DMS 273 (cell line): ENCODE results near the gene HOXA3.

Experiments
- DNase-seq: peaks from one replicate; lab custom pipeline; 2025; ENCODE audit not compliant: unreplicated experiment; lab: John Stamatoyannopoulos, UW

HOXA3 gene

DNA sequence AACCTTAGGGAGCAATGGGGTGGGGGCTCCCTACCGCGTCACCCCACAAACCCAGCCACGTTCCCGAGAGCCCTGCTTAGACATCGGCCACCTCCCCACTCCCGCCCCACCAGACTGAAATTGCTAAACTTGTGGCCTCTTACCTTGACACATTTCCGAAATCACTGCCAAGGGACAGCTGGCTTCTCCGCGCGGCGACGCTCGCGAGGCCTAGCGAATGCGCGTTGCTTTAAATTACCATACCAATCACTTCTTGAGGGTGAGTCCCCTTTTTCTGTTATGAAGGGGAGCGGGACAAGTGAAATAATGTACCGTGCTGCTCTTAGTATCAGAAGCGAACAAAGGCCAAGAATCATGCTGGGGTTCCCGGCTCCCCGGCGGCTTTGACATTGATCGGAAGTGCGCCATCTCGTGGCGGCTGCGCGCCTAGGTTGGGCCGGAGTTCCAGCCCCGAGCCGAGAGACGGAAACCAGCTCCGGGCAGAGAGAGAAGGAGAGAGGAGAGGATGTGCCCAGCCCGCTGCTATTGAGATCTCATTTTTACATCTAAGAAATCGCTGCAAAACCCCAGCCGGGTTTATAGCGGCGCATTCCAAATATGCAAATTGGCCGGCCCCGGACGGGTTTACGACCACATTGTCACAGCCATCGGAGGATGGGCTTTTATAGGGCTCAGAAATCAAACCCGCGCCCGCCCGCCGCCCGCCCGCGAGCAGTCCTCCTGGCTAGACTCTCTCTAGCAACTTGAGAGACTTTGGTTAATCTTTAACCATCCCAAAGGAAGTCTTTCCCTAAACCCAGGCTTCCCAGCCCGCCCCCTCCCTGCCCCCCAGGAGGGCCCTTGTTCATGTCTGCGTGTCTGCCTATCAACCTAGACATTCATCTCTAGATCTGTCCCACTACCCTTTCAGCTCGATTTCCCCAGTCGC is 27.4 kb upstream of the HOXA3 start:
- DNase-seq = peak; percentile 94

DNA sequence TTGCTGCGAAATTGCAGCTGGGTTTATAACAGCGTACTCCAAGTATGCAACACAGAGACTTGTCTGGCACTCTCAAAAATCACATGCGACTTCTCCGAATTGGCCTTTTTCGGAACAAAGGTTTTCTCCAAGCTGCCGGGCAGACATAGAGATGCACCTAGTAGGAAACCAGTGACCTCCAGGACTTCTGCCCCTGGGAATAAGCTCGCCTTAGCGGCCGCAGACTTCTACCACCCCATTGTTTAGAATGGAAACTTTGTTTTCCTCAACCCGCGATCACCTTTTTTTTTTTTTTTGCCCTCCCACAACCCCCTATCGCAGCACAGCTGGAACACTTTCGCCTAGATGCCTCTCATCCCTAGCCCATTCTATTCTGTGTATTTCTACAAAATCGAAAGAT is 26.6 kb upstream of the HOXA3 start:
- DNase-seq = no peak

DNA sequence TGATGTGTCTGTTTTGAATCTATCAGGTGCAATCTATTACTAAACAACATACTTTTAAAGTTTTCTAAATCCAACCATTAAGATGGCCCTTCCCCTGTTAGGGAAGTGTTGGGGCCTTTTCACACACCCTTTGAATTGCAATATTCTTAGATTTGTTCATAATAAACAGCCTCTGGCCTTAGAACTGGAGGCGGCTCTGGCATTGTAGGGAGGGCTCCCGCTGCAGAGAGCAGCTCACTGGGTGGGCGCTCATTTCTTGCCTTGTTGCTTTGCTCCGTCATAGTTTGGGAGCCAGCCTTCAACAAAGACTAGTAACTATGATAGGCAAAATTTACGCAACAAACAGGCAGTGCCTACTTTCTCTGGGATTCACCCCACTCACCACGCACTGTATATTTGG is 26.0 kb upstream of the HOXA3 start:
- DNase-seq = no peak

DNA sequence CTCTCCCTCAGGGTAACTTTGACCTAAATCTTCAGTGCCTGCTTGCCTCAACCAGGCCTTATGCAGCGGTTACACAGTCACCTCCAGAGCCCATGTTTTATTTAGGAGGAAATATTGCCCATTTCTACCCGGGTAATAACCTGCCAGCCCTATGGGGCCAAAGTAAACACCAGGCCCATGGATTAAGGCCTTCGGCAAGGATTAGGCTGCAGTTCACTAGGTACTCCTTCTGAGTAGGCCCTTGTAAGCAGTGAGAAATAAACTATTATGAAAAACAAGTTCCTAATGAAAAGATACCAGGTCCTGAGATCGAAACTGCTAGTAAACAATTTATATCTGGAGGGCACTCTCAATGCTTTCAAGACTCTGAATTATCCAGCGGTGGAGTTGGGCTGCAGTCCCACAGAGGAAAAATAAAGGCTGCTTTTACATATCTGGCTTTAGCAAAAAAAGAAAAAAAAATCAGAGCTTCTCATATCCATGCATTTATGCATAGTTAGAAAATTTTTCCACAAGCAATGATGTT is 25.5 kb upstream of the HOXA3 start:
- no peak for DNase-seq

DNA sequence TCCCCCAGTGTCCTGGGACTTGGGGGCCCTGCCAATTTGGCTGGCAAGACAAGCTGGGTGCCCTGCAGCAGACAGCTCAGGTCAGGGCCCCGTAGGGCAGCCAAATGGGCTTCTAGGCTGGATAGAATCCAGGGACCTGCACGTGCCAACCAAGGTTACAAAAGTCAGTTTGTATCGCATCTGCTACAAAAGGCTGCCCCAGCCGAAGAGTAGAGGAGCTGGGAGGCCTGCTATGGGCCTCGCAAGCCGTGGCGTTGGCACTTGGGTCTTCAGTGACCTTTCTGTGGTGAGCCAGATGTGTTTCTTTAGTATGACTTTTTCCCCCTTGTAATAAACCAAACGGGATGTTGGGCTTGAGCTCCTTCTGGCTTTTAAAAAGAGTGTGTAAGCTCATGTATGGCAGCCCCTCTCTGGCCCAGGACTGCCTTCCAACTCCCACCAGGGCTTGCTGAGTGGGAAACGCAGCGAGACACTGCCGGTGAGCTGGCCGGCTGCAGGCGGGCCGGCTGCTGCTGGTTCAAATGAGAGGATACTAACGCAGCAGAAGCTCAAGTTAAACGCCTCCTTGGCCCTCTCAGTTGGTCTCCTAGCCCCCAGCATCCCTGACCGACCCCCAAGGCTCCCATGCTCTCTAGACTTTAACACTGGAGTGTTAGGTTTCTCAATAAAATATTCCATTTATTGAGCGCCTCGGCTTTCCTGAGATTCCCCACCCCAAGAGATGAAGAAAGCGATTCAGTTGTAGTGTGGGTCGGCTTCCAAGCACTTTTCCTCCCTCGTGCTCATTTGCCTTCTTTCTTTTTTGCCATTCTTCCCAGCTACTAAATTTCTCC is 24.8 kb upstream of the HOXA3 start:
- DNase-seq = no peak

DNA sequence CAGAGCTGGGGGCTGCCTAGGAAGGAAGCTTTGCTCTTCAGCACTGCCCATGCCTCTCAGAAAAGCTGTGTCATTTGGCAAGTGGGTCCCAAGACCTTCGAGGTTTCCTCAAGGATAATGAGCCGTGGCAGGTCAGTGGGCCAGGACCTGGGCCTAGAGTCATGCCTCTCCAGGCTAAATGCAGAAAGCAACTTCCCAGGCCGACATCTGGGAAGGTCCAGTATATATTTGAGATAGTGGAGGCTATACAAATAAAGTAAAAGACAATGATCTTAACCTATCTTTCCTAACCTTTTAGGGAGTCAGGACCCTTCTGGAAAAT is 24.1 kb upstream of the HOXA3 start:
- no peak for DNase-seq

DNA sequence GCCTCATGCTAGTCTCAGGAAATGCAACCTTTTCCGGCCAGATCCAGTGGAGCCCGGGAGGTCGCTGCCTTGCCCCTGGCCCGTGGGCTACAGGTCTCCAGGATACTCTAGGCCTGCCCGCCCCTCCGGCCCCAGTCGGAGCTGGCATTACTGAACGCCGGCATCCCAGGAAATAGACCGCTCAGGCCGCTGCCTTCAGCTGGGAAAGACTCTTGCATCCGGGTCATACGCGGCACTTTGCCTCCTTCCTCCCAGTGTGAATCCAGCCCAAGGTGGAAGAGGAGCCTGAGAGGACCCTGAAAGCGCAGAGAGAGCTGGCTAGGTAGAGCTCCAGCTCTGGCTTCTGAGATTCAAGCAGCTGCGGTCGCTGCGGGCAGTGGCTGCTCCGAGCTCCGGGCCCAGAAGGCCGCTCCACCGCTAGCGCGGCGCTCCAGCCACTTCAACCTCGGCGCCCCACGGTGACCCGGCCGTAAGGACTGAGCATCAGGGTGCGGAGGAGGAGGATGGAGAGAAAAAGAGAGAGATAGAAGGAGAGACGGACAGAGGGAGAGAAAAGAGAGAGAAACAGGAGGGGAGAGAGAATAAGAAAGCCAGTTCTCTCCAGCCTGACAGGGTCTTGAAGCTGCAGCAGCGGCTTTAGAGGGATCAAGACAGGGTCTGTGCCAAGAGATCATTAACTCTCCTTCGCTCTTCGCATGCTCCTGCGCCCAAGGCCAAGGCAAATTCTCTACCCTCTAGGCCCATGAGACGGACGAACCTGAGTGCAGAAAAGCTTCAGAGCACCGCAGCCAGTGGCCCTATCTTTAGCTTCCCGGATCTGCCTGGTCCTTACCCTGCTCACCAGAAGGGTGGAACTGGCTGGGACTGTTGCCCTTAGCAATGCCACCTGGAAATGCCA is 23.5 kb upstream of the HOXA3 start:
- no peak for DNase-seq

DNA sequence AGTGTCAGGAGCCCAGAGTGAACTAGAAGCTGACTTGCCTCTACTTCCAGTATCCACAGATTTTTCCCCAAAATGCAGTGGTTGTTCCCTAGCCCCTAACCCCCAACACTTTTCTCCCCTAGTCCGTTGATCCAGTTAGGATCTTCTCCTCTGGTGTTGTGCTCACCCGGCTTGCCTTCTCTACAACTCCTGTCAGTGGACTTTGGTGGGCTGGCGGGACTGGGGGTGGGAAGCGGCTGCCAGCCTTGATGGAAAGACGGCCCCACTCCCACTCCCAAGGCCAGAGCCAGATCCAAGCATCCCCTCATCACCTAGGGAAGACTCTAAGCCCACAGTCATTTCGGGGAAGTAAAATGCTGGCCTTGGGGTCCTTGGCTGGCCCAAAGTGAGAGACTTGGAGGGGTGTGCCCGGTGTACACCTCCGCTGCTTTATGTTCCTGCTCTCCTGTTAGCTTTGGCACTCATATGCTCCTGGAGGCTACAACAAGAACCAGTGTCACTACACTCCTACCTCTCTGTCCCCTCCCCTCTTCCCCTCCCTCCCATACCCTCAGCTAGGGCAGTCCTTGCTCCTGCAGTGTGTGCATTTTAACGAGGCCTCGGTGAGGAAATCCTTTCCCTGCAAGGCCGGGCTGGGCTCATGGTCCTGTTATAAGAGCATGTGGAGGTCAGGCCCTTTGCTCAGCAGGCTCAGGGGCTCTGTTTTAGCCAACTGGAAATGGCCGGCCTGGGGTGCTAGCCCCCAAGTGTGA is 22.7 kb upstream of the HOXA3 start:
- no peak for DNase-seq

DNA sequence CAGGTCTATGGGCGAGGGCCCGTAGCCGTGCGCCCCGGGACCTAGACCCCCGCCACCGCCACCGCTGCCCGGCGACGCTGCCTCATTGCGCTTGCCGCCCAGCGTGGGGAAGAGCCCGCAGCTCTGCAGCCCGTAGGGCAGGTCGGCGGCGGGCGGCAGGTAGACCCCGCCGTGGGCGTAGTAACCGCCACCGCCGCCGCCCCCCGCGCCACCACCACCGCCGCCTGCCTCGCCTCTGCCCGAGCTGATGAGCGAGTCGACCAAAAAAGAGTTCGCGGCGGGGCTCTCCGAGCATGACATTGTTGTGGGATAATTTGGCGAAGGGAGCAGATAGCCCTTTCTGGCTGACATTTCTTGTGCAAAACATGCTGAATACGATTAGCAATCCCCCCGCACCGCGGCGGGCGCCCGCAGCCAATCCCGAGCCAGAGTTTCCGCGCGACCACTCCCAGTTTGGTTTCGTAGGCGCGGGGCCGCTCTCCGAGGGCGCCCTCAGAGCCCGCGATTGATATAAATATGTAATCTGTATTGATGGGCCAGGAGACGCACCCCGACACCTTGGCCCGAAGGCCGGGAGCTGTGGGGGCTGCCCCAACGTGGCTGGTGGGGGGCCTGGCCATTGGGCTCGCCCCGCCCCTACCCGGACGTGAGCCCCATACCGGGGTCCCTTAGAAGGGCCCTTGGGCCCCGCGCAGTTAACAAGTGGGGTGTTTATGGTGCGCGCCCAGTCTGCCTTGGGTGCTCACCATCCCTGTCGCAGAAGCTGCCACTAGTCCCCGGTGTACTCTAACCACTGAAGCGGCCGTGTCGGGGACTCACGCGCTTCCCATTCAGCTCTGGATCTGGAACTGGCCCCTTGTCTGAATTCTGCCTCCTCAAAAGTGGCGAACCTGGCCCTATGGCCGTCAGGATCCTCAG is 21.8 kb upstream of the HOXA3 start, which contains the start of gene HOXA10:
Gene HOXA10, minus strand, starts transcription at position 365 of the 918 bp plus-strand sequence. Its CDS starts 14 bp downstream, at position 351.
- no peak for DNase-seq

DNA sequence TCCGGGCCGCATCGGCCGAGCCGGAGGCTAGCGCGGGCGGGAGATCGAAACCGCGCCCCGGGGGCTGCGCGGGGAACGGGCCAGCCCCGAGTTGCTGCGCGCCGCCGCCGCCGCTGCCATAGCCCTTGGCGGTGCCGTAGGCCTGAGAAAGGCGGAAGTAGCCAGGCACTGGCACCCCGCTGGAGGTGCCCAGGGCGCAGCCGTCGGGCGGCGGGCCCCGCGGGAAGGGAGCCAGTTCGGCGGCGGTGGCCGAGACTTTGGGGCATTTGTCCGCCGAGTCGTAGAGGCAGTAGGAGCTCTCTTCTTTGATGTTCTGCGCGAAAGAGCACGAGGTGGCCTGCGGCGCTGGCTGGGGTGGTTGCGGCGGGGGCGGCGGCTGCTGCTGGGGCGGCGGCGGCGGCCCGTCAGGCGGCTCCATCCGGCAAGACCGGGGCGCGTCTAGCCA is 21.1 kb upstream of the HOXA3 start:
- peak; percentile 83 for DNase-seq

DNA sequence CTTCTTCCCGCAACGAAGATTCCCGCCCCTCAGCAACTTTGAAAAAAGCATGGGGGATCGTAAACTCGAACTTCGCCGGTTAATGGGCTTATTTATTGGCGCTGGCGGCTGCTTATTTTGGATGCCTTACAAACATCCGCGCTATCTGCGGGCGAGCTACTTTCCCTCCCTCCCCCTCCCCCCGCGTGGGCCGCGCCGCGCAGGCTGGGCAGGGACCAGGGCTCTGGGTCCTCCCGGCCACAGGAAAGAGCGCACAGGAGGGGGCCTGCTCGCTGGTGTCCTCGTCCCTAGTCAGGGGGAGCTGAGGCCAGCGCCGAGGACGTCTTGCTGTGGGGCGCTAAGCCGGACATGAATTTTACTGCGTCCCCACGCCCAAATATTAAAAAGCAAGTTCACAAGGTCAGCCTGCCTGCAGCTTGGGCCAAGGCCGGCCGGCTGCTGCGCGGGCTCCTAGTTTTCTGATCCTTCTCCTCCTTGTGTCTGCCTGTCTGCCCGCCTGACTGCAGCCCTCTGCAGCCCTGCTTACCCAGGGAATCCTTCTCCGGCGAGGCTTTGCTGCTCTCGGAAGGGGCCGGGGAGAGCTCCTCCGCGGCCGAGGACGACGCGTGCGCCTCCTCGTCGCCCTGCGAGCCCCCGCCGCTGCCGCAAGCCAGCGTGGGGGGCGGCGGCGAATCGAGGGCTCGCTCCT is 20.6 kb upstream of the HOXA3 start:
- peak; percentile 83 for DNase-seq

DNA sequence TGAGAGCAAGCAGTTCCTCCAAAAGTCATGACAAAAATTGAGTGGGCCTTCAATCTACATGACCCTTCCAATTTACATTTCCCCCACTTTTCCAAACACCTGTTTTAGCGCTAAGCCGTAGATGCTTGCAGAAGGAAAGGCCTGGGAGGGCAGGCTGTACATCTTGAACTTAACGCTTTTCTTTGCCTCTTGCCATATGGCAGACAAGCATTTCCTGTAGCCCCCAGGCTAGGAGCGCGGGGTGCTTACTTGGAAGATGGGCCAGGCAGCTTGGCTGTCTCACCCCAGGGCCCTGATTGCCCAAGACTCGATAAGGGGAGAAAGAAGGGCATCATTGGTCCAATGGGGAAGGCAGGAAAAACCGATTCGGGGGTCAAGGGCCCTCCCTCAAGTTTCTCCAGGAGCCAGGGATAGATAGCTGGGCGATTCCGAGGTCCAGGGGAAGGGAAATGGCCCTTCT is 20.0 kb upstream of the HOXA3 start:
- peak; percentile 67 for DNase-seq

DNA sequence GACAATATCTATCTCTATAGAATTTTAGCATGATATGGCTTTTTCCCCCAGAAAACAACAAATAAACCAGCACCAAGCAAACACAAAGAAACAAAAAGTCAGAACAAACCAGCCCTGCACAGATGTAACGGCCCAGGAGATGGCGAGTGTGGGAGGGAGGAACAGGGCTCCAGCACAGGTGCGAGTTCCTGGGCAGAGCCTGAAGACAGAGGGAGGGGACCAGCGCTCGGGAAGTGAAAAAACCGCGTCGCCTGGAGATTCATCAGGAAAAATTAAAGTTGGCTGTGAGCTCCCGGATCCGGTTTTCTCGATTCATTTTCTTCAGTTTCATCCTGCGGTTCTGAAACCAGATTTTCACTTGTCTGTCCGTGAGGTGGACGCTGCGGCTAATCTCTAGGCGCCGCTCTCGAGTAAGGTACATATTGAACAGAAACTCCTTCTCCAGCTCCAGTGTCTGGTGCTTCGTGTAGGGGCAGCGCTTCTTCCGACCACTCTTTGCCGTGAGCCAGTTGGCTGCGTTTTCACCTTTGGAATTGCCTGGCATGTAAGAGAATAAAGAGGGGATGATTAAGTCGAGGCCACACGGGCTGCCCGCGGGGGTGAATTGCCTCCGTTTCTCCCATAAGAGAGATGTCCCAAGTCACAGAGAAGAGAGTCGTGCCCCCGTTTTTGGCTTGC is 19.4 kb upstream of the HOXA3 start:
- peak; percentile 72 for DNase-seq

DNA sequence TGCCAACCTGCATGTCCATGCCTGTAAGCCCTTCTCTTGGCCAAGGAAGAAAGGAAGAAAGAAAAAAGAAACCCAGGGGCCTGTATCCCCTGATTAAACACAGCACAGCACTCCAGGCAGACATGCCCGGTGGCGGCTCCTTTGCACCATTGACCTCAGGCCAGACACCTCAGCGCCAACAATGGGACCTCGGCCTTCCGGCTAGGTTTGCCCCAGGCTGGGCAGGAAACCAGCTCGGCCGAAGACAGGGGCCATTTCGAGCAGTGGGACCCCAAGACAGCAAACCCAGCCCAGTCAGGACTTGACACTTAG is 18.9 kb upstream of the HOXA3 start:
- DNase-seq = peak; percentile 64

DNA sequence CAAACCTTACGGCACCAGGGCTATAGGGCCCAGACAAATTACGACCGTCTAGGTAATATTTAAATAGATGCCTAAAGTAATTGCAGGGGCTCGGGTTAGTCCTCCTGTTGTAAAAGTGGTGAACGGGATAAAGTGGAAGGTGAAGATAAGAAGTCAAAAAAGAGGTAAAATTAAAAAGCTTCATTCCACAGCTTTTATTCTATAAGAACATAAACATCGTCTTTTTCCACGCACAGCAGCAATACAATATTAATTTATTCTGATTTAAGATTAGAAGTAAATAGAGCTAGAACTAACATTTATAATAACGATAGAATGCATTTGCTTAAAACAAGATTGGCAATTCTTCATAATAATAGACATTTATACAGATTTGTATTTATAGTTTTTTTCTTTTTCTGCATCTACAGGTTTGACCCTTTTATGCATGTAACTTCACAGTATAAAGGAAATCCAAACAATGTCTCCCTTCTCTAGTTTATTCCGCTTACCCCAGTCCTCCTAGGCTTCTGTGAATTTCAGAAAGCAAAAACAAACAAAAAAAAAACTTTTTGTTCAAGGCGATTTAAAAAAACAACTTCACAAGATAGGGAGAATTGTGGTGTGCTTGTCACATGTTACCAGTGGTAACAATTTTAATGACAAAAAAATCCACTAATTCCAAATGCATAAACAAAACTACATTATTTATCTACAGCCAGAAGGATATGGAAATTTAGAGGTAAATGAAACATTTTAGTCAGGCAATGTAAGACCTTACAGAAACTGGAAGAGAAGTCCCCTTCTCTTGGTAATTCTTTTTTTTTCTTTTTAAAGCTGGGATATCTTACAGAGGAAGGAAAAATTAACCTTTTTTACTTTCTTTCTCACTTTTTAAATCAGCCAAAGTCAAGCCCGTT is 18.3 kb upstream of the HOXA3 start:
- DNase-seq = no peak

DNA sequence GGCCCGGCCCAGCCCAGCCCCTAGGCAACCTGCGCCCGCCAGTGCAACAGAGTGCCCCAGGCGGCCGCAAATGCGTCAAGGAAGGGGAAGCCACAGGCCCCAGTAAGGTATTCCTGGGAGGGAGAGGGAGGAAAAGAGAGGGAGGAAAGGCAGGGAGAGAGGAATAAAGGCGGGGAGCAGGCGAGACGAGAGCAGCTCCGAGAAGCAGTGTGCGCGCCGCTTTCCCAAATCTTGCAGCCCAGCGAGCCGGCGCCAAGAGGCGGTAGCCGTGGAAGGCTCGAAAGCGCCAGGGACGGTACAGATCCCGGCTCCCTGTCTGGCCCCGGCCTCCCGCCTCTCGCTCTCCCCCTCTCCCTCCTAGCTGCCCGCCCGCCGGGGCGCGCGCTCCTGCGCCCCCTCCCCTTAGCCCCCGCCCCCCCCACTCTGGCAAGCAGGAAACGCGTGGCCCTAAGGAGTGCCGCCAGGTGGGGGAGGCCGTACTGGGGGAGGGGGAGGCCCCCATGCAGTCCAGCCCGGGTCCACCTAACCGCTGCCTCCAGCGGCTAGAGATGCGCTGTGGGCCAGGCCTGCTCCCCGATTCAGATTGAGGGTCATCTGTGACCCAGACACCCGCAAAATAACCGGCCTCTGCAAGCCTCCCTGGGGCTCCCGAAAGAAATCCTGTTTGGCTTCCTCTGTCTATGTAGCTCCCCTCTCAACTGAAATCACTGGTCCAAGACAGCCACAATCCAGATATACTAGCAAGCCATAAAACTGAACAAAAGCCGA is 17.5 kb upstream of the HOXA3 start:
- peak; percentile 94 for DNase-seq
